ENCODE results near the gene ADAMTS16. TPM values are rescaled to one million over a fixed set of nuclear protein-coding genes. Genes with fewer than 3 reads are reported as not detected.

ADAMTS16 gene, protein sequence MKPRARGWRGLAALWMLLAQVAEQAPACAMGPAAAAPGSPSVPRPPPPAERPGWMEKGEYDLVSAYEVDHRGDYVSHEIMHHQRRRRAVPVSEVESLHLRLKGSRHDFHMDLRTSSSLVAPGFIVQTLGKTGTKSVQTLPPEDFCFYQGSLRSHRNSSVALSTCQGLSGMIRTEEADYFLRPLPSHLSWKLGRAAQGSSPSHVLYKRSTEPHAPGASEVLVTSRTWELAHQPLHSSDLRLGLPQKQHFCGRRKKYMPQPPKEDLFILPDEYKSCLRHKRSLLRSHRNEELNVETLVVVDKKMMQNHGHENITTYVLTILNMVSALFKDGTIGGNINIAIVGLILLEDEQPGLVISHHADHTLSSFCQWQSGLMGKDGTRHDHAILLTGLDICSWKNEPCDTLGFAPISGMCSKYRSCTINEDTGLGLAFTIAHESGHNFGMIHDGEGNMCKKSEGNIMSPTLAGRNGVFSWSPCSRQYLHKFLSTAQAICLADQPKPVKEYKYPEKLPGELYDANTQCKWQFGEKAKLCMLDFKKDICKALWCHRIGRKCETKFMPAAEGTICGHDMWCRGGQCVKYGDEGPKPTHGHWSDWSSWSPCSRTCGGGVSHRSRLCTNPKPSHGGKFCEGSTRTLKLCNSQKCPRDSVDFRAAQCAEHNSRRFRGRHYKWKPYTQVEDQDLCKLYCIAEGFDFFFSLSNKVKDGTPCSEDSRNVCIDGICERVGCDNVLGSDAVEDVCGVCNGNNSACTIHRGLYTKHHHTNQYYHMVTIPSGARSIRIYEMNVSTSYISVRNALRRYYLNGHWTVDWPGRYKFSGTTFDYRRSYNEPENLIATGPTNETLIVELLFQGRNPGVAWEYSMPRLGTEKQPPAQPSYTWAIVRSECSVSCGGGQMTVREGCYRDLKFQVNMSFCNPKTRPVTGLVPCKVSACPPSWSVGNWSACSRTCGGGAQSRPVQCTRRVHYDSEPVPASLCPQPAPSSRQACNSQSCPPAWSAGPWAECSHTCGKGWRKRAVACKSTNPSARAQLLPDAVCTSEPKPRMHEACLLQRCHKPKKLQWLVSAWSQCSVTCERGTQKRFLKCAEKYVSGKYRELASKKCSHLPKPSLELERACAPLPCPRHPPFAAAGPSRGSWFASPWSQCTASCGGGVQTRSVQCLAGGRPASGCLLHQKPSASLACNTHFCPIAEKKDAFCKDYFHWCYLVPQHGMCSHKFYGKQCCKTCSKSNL
- 0.28 and 0.35 TPM in 2 replicates for total RNA-seq (2021)
- Bru-seq, nascent RNA = percentile 27 among the genes with signal in this experiment
- BruChase-seq, experiment 1, labeled RNA remaining after a 2-hour chase = percentile 27 among the genes with signal in this experiment
- BruChase-seq, experiment 2, labeled RNA remaining after a 6-hour chase = percentile 22 among the genes with signal in this experiment
- long read RNA-seq, partial matches to known transcripts = 0 of 1 reads
- long read RNA-seq, other reads (novel, unspliced or antisense) = 1 of 1 reads

DNA sequence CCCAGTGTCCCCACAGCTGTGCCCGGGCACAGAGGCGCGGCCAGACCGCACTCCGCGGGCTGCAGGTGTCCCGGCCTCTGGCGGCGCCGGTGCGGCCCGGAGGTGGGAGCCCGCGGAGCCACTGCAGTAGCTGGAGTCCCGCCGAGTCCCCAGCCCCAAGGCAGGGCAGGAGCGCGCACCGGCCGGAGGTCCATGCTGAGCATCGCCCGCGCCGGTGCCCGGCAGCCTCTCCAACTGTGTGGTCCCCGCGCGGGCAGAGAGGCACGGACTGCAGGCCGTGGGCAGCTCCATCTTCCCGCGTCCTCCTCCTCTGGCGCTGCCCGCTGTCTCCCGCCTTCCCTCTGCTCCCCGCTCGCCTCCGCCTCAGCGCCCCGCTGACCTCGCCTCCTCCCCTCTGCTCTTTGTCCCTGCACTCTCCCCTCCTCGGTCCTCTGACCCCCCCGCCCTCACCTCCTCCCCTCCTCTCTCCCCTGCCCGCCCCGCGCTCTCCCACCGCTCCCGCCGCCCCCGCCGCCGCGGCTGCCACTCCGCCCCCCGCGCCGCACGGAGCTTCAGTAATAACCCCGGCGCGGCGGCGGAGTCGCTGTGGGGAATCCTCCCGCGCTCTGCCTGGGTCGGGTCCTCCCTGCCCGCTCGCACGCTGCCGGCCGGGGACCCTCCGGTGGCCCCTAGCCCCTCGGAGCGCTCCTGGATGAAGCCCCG is at the start of gene ADAMTS16:
ADAMTS16 (plus strand) TSS at position 554 of the 702 bp plus-strand sequence; CDS start at position 692, 138 bp downstream.
- intact Hi-C loops (cut with micrococcal nuclease; ENCODE audit: unreplicated experiment) = loop anchor here (2.0 to 5.0 kb wide), 3 partner anchors 131 to 263 kb away; no protein-coding TSS in a partner anchor
- TF ChIP-seq, protein P1, sequence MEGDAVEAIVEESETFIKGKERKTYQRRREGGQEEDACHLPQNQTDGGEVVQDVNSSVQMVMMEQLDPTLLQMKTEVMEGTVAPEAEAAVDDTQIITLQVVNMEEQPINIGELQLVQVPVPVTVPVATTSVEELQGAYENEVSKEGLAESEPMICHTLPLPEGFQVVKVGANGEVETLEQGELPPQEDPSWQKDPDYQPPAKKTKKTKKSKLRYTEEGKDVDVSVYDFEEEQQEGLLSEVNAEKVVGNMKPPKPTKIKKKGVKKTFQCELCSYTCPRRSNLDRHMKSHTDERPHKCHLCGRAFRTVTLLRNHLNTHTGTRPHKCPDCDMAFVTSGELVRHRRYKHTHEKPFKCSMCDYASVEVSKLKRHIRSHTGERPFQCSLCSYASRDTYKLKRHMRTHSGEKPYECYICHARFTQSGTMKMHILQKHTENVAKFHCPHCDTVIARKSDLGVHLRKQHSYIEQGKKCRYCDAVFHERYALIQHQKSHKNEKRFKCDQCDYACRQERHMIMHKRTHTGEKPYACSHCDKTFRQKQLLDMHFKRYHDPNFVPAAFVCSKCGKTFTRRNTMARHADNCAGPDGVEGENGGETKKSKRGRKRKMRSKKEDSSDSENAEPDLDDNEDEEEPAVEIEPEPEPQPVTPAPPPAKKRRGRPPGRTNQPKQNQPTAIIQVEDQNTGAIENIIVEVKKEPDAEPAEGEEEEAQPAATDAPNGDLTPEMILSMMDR (conservative IDR thresholded peaks at IDR 0.05; ENCODE audit: low read depth, low read length) = no peak
- TF ChIP-seq EZH2 (IDR thresholded peaks at IDR 0.05; ENCODE audit: borderline replicate concordance, low read depth, low read length, poor library complexity, severe bottlenecking) = peak; percentile 64
- no peaks in the 10 kb centered on the region for H3K9me3 ChIP-seq (ENCODE audit: low read depth, low read length, poor library complexity, severe bottlenecking)
- POLR2A ChIA-PET (ENCODE audit: low non-redundant PET) = no interaction called here
- no peak within 1 kb of the TSS for H3K27ac ChIP-seq (ENCODE audit: low read depth, low read length, poor library complexity, severe bottlenecking)
- BruUV-seq (replicated peaks) = no TSS peak
- H3K4me1 ChIP-seq (ENCODE audit: insufficient read depth, low read length, poor library complexity, severe bottlenecking) = no peaks in the 10 kb centered on the region
- no peak for DNase-seq (ENCODE audit: low spot score)
- peaks cover 32% of the 10 kb centered on the region for H3K27me3 ChIP-seq (replicated peaks; ENCODE audit: insufficient read depth, low read depth, low read length, poor library complexity)
- CTCF ChIA-PET = interaction anchor here (0.6 to 0.9 kb wide), 3 partner anchors 178 to 280 kb away, joined by 3 to 6 read pairs (median 3); no protein-coding TSS in a partner anchor
- no peaks in the 10 kb centered on the region for H3K36me3 ChIP-seq (ENCODE audit: insufficient read depth, low read length, poor library complexity, severe bottlenecking)
- H3K4me3 ChIP-seq (ENCODE audit: low read depth, low read length, poor library complexity, severe bottlenecking) = peak within 1 kb of the TSS; percentile 27

DNA sequence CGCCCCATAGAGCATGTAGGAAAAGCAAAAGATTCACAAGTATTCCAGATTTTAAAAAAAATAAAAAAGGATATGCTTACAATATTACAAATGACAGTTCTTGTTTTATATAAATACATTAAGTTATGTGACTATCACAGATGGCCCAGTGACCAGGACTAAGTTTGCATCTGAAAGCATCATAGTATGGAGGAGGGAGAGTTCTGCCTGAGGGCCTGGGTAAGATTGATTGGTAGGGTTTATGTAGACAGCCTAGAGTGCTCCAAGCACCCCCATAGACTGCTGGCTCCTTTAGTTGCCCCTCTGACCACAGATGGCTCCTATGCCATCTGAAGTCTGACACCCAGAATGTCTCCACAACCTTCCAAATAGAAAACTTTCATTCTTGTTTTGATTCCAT is 48.0 kb upstream of the ADAMTS16 start:
- TF ChIP-seq, protein P1 (conservative IDR thresholded peaks at IDR 0.05; ENCODE audit: low read depth, low read length) = no peak
- no peak for TF ChIP-seq EZH2 (IDR thresholded peaks at IDR 0.05; ENCODE audit: borderline replicate concordance, low read depth, low read length, poor library complexity, severe bottlenecking)
- Histone ChIP-seq H3K36me3 (ENCODE audit: insufficient read depth, low read length, poor library complexity, severe bottlenecking) (no peaks in the 10 kb centered on the region), H3K4me1 (ENCODE audit: insufficient read depth, low read length, poor library complexity, severe bottlenecking) (no peaks in the 10 kb centered on the region), H3K27ac (ENCODE audit: low read depth, low read length, poor library complexity, severe bottlenecking) (no peak overlapping the region), H3K9me3 (ENCODE audit: low read depth, low read length, poor library complexity, severe bottlenecking) (no peaks in the 10 kb centered on the region), H3K27me3 (replicated peaks; ENCODE audit: insufficient read depth, low read depth, low read length, poor library complexity) (peaks cover 46% of the 10 kb centered on the region), H3K4me3 (ENCODE audit: low read depth, low read length, poor library complexity, severe bottlenecking) (no peak overlapping the region)
- intact Hi-C loops (cut with micrococcal nuclease; ENCODE audit: unreplicated experiment) = no loop called here
- no peak for DNase-seq (ENCODE audit: low spot score)
- CTCF ChIA-PET = no interaction called here
- POLR2A ChIA-PET (ENCODE audit: low non-redundant PET) = no interaction called here
- no TSS peak for BruUV-seq (replicated peaks)
